Liver (tissue), 1 donor: Measurements from ENCODE around the gene TMEM178B.

Experiments
- SP1 ChIP-seq: IDR thresholded peaks from 2 replicates; pipeline ENCODE4 v1.6.1; 2018; ENCODE audit warnings: antibody characterized with exemption, mild to moderate bottlenecking
- TF ChIP-seq, protein P1 (sequence below): IDR thresholded peaks from 2 replicates; pipeline ENCODE4 v1.6.1; 2016; ENCODE audit warnings: antibody characterized with exemption
- donor health status: healthy.

DNA sequence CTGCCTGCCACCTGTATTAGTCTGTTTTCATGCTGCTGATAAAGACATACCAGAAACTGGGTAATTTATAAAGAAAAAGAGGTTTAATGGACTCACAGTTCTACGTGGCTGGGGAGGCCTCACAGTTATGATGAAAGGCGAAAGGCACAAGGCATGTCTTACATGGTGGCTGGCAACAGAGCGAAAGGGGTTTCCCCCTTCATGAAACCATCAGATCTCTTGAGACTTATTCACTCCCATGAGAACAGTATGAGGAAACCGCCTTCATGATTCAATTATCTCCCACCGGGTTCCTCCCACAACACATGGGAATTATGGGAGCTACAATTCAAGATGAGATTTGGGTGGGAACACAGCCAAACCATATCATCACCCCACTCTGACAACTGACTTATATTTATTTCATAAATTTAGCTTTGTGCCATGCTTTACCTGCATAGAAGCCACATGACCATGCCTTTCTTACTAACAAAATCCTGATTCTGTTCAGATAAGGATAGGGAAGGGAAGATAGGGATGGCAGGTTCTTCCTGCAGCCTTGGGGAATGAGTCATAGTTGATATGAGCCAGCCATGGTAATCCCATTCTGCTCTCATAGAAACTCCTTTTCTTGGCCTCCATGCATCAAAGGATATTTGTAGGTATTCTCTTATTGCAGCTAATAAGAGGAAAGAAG, 286.0 kb downstream of the TMEM178B start:
- TF ChIP-seq, protein P1, sequence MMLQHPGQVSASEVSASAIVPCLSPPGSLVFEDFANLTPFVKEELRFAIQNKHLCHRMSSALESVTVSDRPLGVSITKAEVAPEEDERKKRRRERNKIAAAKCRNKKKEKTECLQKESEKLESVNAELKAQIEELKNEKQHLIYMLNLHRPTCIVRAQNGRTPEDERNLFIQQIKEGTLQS, result no peak
- TF ChIP-seq SP1, result no peak
